ENCODE results near the gene GGA1.

GRCh38 chr22:37623075-37624016 is 14.7 kb downstream of the GGA1 start:
- TF ChIP-seq CTCF (IDR thresholded peaks at IDR 0.05), result peak; percentile 86
- no peak for TF ChIP-seq EZH2 (IDR thresholded peaks at IDR 0.05; ENCODE audit: borderline replicate concordance, insufficient read depth, low read depth, low read length, poor library complexity, severe bottlenecking)

Data from B cell (primary cell).